H1 (cell line): ENCODE results near the gene EIF2S1. TPM values are rescaled to one million over a fixed set of nuclear protein-coding genes. Genes with fewer than 3 reads are reported as not detected.
A peak's percentile ranks its signal among the peaks of the same experiment; 100 is the strongest.

ENCODE experiments used
- BACH1 ChIP-seq: IDR thresholded peaks from 2 replicates; pipeline ENCODE4 v1.6.1; 2012; ENCODE audit warnings: low read length, improper control_type of control experiment
- CEBPB ChIP-seq: IDR thresholded peaks from 2 replicates; pipeline ENCODE4 v1.6.1; 2012; ENCODE audit warnings: low read depth, low read length
- GTF2F1 ChIP-seq: IDR thresholded peaks from 2 replicates; pipeline ENCODE4 v1.6.1; 2012; ENCODE audit warnings: low read depth, low read length, improper control_type of control experiment, borderline replicate concordance
- NANOG ChIP-seq: IDR thresholded peaks from 2 replicates; pipeline ENCODE4 v1.6.1; 2011; ENCODE audit warnings: low read length, low read depth, mild to moderate bottlenecking, inconsistent platforms; ENCODE audit not compliant: insufficient read depth, poor library complexity, severe bottlenecking
- SIN3A ChIP-seq, 2 experiments: IDR thresholded peaks in 1 of 2; conservative IDR thresholded peaks in 1 of 2; 2 replicates each; pipeline ENCODE4 v1.6.1; 2011 to 2012; ENCODE audit warnings: low read length in 2 of 2, improper control_type of control experiment in 1 of 2, low read depth in 1 of 2, mild to moderate bottlenecking in 1 of 2
- SP1 ChIP-seq: IDR thresholded peaks from 2 replicates; pipeline ENCODE4 v1.6.1; 2011; ENCODE audit warnings: low read depth, low read length
- SP4 ChIP-seq: IDR thresholded peaks from 2 replicates; pipeline ENCODE4 v1.6.1; 2012; ENCODE audit warnings: low read length, inconsistent platforms
- polyA plus RNA-seq, 7 experiments: library from polyadenylated mRNA; depleted of rRNA in 3 of 7; stranded (reverse) in 5 of 7; unstranded in 2 of 7; fragments of >200 nt in 5 of 7; fragments of 200-250 nt in 2 of 7; gene quantifications; 1 replicate in 5 of 7; 2 replicates in 1 of 7; 4 replicates in 1 of 7; pipeline versions ENCODE4 v1.2.1 to v1.2.3, GENCODE V29; 2011 to 2013; ENCODE audit warnings: missing spikeins in 2 of 7, mixed read lengths in 2 of 7
- total RNA-seq: library from RNA; stranded (reverse); fragmentation: NEBNext Ultra II Directional; extraction: Animal tissue kit (Norgen Biotek cat#: 25700); gene quantifications from 2 replicates; pipeline ENCODE4 v1.2.1, GENCODE V29; 2021
- TF ChIP-seq, protein P1 (sequence below): fragments of 300-600 bp; sonication (generic); IDR thresholded peaks from 2 replicates; pipeline ENCODE4 v1.7.1; 2012; ENCODE audit warnings: low read length, moderate library complexity, mild to moderate bottlenecking, inconsistent platforms; ENCODE audit not compliant: insufficient replicate concordance
- TF ChIP-seq, protein P2 (sequence below): IDR thresholded peaks from 2 replicates; pipeline ENCODE4 v1.6.1; 2012; ENCODE audit warnings: low read length, inconsistent platforms

Gene EIF2S1
- total and polyA plus RNA-seq, 2 of the 8 experiments (the other 6 are each of a cell fraction or from before 2014, with no cell fraction given): 35.1 to 146 TPM

DNA sequence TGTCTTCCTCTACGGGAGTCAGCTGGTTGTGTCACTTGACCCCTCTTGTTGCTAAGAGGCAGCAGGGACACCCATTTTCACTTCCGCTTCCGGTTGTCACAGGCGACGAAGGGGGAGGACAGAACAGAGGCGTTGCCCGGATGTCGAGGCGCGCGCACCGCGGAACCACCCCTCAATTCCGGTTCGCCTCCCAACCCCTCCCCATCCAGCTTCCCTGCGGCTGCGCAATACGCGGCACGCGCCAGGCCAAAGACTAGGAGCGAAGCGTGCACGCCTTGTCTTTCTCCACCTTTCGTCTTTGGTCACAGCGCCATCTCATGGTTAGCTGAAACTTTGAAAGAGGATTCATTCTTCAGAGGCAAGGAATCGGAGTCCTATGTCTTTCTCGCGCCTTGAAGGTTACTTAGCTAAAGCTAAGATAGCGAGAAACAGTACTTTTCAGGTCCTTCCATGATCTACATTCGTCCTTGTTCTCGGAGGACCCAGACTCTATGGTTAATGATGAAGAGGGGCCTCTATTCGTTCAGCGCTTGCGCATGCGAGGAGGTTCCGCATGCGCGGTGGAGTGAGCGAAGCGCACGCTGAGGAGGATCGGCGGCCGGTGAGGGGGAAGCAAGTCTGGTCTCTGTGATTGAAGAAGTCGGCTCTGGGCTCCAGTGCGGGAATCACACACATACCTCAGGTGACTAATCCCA lies at the start of gene EIF2S1, which contains the start of gene ATP6V1D (continued):
- TF ChIP-seq GTF2F1: no peak
- TF ChIP-seq, protein P1, sequence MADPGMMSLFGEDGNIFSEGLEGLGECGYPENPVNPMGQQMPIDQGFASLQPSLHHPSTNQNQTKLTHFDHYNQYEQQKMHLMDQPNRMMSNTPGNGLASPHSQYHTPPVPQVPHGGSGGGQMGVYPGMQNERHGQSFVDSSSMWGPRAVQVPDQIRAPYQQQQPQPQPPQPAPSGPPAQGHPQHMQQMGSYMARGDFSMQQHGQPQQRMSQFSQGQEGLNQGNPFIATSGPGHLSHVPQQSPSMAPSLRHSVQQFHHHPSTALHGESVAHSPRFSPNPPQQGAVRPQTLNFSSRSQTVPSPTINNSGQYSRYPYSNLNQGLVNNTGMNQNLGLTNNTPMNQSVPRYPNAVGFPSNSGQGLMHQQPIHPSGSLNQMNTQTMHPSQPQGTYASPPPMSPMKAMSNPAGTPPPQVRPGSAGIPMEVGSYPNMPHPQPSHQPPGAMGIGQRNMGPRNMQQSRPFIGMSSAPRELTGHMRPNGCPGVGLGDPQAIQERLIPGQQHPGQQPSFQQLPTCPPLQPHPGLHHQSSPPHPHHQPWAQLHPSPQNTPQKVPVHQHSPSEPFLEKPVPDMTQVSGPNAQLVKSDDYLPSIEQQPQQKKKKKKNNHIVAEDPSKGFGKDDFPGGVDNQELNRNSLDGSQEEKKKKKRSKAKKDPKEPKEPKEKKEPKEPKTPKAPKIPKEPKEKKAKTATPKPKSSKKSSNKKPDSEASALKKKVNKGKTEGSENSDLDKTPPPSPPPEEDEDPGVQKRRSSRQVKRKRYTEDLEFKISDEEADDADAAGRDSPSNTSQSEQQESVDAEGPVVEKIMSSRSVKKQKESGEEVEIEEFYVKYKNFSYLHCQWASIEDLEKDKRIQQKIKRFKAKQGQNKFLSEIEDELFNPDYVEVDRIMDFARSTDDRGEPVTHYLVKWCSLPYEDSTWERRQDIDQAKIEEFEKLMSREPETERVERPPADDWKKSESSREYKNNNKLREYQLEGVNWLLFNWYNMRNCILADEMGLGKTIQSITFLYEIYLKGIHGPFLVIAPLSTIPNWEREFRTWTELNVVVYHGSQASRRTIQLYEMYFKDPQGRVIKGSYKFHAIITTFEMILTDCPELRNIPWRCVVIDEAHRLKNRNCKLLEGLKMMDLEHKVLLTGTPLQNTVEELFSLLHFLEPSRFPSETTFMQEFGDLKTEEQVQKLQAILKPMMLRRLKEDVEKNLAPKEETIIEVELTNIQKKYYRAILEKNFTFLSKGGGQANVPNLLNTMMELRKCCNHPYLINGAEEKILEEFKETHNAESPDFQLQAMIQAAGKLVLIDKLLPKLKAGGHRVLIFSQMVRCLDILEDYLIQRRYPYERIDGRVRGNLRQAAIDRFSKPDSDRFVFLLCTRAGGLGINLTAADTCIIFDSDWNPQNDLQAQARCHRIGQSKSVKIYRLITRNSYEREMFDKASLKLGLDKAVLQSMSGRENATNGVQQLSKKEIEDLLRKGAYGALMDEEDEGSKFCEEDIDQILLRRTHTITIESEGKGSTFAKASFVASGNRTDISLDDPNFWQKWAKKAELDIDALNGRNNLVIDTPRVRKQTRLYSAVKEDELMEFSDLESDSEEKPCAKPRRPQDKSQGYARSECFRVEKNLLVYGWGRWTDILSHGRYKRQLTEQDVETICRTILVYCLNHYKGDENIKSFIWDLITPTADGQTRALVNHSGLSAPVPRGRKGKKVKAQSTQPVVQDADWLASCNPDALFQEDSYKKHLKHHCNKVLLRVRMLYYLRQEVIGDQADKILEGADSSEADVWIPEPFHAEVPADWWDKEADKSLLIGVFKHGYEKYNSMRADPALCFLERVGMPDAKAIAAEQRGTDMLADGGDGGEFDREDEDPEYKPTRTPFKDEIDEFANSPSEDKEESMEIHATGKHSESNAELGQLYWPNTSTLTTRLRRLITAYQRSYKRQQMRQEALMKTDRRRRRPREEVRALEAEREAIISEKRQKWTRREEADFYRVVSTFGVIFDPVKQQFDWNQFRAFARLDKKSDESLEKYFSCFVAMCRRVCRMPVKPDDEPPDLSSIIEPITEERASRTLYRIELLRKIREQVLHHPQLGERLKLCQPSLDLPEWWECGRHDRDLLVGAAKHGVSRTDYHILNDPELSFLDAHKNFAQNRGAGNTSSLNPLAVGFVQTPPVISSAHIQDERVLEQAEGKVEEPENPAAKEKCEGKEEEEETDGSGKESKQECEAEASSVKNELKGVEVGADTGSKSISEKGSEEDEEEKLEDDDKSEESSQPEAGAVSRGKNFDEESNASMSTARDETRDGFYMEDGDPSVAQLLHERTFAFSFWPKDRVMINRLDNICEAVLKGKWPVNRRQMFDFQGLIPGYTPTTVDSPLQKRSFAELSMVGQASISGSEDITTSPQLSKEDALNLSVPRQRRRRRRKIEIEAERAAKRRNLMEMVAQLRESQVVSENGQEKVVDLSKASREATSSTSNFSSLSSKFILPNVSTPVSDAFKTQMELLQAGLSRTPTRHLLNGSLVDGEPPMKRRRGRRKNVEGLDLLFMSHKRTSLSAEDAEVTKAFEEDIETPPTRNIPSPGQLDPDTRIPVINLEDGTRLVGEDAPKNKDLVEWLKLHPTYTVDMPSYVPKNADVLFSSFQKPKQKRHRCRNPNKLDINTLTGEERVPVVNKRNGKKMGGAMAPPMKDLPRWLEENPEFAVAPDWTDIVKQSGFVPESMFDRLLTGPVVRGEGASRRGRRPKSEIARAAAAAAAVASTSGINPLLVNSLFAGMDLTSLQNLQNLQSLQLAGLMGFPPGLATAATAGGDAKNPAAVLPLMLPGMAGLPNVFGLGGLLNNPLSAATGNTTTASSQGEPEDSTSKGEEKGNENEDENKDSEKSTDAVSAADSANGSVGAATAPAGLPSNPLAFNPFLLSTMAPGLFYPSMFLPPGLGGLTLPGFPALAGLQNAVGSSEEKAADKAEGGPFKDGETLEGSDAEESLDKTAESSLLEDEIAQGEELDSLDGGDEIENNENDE: no peak
- TF ChIP-seq, protein P2, sequence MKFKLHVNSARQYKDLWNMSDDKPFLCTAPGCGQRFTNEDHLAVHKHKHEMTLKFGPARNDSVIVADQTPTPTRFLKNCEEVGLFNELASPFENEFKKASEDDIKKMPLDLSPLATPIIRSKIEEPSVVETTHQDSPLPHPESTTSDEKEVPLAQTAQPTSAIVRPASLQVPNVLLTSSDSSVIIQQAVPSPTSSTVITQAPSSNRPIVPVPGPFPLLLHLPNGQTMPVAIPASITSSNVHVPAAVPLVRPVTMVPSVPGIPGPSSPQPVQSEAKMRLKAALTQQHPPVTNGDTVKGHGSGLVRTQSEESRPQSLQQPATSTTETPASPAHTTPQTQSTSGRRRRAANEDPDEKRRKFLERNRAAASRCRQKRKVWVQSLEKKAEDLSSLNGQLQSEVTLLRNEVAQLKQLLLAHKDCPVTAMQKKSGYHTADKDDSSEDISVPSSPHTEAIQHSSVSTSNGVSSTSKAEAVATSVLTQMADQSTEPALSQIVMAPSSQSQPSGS: peak; percentile 68; the same call in 1 of the 2 replicates
- no peak for TF ChIP-seq BACH1
- peak; percentile 83; the same call in 1 of the 2 replicates for TF ChIP-seq SP4
- no peak for TF ChIP-seq CEBPB
- peak; percentile 99 for TF ChIP-seq SIN3A (conservative IDR thresholded peaks at IDR 0.05 in 1 of 2, IDR thresholded peaks at IDR 0.05 in 1 of 2; ENCODE audit: low read depth in 1 of 2, low read length in 2 of 2)
- TF ChIP-seq NANOG: no peak
- TF ChIP-seq SP1: peak; percentile 53; the same call in 1 of the 2 replicates
